Fibroblast of gingiva (primary cell): ENCODE measurements around the gene PARVA.

Source experiments
- DNase-seq: peaks from one replicate; pipeline ENCODE4 v3.0.0-alpha.2; 2011; ENCODE audit warnings: low read depth

PARVA gene

DNA sequence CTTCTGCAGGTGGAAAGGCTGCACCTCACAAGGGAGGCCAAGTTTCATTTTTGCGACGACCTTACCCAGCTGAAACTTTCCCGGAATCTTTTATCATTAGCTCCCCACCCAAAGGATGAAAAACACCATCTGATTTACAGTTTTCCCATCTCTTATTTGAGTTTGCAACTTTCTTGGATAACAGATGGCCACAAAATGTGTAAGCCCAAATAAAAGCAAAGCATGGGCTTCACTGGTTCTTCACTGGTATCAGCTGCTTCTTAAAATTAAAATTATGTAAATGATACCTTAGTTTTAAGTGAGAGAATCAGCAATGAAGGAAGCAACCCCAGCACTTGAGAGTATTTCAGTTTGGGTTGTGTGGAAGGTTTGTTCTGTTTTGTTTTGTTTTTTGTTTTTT is 55.8 kb downstream of the PARVA start:
- no peak for DNase-seq

DNA sequence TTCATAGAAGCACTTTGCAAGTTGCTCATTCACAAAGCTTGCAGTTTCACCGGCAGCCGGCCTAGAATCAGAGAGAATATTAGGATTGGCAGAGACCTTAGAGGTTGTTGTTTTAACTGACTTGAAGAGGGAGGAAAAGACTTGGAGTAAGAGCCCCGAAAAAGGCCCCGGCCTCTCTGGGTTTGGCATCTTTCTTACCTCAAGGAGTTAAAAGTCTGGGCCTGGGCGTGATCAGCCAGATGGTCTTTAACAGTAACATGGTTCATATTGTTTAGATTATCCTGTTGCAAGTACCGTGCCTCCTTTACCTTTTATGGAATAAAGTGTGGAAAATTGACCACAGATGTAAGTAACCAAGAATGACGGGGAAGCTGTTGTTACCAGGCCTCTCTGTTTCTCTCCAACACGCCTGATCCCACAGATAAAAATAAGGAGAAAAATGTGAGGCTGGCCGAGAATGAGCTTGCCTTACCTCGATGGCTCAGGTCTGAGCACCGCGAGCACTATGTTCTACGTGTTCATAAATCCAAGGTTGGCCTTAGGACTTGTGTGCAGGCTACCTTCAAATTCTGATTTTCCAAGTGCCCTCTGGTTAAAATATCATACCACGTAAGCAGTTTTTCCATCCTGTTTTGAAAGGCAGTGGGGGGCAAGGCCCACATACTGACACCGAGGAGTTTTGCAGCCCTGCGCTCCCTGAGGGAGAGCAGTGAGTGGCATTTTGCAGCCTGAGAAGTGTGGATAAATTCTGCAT is 56.4 kb downstream of the PARVA start:
- DNase-seq = peak; percentile 88

DNA sequence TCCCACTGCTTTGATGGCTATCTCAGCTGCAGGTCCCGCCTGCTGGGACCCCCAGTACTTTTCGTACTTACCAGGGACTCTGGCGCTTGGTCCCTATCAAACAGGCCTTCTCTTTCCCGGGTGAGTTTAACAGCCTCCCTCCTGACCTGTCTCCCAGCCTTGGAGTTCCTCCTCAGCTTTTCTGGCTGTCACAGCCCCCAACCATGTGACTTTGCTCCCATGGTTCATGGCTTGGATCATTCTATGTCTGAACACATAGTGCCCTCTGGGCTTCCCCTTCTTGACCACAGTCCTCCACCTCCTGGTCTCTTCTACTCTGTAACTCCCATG is 56.9 kb downstream of the PARVA start:
- no peak for DNase-seq

DNA sequence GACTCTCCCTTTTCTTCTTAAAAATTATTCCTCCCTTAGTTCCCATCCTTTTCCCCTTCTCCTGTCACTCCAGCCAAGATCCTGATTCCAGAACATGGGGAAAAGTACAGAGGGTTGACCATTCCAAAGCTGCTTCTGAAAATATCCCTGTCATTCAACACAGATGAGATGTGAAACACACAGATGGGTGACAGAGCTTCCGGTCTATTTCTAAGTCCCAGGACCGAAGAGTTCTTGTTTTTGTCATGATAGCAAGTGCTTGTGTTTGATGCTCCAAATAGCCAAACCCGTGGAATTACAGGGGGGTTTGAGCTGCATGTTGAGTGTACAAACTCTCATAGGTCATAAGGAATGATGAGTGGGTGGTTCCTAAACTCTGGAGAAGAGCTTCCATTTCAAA is 57.9 kb downstream of the PARVA start:
- no peak for DNase-seq

DNA sequence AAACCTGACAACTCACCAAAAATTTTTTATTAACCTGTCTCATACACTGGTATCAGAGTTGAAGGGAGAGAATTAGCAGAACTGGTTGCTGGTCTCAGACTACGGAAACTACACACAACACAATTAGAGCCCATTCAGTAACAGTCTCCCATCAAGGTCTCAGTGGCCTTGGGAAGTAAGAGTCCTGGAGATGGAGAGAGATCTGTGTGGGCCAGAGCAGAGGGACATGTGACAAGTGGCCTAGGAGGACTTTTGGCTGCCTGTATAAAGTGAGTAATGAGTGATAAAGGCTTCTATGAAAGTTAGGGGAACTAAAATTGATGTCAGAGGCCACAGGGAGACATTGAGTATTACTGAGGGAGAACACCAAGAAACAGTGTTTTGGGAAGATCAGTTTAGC is 58.9 kb downstream of the PARVA start:
- DNase-seq = no peak

DNA sequence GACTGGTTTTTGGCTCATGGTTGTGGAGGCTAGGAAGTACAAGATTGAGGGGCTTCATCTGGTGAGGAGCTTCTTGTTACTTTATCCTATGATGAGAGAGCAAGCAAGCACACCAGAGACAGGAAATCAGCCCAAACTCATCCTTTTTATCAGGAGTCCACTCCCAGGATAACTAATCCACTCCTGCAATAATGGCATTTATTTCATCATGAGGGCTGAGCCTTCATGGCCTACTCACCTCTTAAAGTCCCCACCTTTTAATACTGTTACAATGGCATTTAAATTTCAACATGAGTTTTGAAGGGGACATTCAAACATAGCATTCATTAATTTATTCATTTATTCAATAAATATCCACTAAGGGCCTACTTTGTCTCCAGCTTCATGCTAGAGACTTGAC is 60.9 kb downstream of the PARVA start:
- DNase-seq = no peak

DNA sequence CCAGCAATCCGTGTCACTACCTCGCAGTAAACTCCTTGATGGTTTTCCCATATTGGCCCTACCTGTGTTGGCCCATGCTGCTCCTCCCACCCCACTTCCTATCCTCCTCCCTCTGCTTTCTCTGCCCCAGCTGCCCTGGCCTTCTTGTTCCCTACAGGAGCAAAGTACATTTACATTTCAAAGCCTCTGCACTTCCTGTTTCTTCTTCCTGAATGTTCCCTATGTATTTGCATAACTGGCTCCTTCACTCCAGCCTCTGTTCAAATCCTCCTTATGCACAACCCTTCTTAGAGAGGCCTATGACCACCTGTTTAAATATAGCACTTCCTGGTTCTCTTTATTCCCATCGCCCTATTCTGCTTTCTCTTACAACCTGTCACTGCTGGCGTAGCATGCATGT is 62.2 kb downstream of the PARVA start:
- no peak for DNase-seq

DNA sequence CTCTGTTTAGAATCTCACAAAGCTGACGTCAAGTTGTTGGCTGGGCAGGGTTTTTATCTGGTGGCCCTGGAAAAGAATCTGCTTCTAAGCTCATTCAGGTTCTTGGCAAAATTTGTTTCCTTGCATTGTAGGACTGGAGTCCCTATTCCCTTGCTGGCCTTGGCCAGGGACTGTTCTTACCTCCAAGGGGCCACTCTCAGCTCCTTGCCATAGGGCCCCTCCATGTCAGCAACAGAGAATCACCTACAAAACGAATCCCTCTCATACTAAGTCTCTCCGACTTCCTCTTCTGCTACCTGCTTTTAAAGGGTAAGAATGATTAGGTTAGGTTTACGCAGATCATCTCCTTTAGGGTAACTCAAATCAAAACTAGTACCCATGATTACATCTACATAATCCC is 63.2 kb downstream of the PARVA start:
- no peak for DNase-seq

DNA sequence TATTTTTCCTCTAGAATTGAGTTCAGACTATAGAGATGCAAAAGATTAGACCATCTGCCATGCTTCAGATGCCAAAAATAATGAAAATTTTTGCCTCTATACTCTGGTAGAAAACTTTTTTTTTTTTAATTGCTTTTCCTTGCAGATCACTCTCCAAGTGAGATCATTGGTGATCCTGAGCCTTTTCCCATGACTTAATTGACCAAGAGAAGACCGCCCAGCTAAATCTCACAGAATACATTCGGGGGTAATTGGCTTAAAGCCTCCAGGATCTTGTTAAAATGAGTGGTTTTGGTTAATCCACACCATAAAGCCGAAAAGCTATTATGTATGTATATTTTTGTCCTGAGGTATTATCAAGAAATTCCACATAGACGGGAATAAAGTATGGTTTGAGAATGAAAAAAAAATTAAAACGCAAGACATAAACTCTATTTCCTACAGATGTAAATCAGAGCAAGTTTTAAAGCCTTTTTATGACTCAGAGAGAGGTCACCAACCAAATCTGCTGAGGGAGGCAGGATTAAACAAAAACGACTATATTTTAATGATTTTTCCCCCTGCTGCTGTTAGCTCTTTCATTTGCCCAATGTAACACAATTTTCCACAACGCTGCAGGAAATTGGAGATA is 64.0 kb downstream of the PARVA start:
- DNase-seq = no peak

DNA sequence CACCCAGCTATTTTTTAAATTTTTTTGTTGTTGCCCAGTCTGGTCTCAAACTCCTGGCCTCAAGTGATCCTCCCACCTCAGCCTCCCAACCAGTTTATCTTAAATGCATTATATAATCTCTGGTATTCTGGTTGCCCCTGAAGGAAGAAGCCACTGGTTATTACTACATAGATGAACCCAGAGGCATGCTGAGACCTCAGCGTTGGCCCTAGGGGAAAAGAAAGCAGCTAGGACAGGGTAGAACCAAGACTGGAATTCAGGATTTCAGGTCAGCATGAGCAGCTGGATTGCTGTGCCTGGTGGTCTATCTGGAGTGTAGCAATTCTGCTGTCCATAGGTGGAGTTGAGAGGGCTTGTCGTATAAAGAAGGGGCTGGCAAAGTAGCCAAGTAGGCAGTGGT is 67.2 kb downstream of the PARVA start:
- DNase-seq = no peak

DNA sequence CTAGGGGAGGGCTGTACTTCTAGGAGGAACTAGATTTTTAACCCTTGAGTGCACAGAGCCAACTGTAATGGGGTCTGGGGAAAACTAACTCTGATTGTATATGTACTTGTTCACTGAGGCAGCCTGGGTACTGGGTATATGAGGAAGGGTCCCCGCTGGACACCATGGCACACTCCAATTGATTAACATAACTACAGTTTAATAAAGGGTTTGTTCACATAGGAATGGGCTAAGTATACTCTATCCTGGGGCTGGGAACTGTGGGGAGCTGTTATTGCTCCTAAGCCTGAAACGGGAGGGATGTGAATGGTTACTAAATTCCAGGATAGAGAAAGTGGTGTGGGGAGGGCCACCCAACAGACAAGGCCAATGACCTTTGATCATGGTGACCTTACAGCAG is 67.6 kb downstream of the PARVA start:
- DNase-seq = no peak

DNA sequence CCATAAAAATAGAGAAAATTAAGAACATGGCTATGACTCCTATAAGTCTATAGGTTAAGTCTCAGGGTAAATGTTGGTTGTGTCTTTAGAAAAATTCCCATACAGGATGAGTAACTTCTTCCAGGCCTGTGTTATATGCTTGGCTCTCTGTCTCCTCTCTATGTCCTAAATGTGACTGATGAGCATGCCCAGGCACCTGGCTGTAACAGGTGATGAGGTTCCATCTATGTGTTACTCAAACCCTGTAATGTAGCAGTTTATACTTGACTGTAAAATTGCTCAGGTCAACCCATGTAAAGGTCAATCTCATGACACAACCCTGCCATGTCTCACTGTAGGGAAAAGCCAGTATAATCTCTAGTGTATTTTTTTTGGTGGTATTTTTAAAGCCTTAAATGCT is 69.5 kb downstream of the PARVA start:
- DNase-seq = no peak

DNA sequence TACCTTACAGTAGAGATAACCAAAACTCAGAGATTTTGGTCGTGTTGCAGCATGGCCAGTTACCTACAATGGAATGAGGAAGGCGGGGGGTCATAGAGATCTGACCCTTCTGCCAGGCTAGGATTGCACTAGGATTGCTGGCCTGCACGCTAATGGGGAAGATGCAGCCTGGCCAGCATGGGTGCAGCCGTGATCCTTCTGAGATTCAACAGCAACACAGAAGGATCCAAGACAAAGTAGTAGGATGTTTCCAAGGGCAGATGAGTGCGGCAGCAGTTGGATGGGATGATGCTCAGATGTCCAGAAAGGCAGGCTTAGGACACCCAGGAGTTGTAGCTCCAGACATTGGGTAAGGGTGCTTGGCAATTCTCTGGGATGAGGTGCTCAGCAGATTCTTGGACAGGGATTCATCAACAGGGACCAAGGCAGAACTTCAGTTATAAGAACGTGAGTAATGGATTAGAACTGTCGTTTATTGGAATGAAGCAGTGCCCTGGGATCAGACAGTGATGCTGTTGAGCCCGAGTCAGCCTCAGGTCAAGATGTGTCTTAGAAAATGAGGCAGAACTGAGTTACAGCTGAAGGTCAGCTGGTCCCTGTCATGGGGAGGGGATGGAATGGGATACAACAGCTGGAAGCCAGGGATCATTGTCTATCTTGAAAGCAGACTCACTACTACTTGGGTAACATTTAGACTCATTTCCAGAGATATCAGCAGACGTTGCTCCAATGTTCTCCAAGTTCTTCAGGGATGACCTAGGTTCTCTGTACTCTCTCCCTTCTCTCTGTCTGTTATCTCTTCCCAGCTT is 71.0 kb downstream of the PARVA start:
- no peak for DNase-seq

DNA sequence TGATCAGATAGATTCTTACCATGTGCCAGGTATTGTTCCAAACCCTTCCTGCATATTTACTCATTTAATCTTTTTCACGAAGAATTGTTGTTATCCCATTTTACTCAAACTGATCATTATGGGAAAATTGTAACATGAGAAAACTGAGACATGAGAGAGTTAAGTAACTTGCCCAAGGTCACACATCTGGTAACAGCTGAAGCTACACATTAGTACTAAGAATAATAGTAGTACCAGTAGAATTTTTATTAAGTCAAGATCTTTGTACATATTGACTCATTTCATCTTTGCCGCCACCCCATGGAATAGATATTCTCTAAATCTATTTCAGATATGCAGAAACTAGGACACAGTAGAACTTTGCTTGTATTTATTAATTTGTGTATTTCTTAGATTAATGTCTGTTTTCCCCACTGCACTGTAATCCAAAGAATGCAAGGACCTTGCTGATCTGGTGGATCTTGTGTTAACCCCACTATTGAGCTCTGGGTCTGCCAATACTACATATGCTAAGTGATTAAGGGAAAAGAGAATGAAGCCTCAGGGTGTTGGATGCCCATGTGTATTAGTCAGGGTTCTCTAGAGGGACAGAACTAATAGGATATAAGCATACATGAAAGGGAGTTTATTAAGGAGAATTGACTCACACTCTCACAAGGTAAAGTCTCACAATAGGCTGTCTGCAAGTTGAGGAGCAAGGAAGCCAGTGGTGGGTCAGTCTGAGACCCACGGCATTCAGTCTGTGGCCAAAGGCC is 72.8 kb downstream of the PARVA start:
- DNase-seq = peak; percentile 45

DNA sequence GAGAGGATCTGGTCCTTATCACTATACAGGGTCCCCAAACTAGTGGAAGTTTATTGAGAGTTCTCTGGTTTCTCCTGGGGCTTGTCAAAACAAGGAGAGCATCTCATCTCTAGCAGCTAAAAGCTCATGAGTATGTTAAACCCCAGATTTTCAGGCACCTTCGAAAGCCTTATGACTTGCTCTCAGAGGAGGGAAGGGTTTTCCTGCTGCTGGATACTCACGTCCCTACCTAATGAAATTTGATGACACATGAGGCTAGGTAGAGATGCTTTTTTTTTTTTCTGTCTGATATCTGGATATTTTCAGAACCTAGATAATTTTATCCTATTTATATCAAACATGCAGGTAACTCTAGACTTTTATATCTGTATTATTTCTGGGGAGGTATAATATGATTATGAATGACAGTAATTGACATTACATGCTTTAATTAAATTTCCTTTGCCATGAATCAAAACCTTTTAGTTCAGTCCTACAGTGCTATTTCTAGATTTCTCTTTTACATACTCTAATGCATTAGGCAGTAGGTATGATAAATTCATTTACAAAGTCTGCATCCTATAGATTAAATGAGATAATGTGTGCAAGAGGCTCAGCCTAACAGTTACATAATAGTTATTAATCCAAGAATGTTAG is 73.9 kb downstream of the PARVA start:
- DNase-seq = no peak

DNA sequence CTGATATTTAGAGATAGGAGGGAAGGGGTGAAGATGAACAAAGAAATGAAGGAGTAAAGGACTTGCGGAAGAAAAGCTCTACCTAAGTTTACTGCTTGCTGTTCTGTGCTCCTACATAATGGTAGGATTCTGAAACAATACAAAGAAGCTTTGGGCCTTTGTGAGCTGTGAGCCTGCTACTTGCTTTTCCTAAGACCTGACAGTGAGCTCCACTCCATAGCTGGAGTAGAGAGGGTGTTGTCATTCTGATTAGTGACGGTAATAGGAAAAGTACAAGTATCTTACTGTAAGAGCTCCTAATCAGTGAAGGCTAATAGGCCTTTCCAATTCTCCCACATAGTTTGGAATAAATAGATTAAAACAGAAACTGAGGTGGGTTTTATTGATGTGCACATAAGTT is 75.9 kb downstream of the PARVA start:
- DNase-seq = no peak

DNA sequence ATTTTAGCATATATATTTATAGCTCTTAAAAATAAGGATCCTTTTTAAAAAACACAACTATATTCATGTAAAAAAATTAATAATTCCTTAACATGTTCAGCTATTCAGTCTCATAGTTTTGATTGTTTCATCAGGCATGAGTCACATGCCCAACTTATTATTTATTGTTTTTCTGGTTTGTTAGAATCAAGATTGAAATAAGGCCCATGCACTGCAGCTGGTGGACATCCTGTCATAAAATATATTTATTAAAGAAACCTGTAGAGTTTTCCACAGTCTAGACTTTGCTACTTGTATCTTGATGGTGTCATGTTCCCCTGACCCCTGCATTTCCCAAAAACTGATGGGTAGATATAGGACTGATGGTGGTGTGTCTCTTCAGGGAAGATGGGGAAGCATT is 77.4 kb downstream of the PARVA start:
- DNase-seq = peak; percentile 8

DNA sequence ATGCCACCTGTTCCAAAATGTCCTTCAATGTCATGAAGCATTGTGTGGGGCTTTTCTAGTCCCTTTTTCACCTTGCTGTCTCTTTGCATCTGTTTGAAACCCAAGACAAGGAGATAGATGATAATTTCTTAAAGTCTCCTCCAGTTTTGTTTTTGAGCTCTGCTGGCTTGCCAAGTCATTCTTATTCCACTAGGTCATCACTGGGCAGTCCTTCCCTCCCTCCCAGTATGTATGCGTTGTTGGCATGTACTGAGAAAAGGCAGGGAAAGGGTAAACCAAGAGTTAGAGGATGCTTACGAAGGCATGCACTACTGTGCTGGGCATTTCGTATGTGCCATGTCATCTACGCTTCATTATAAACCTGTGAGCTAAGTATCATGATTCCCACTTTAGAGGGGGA is 78.6 kb downstream of the PARVA start:
- peak; percentile 60 for DNase-seq

DNA sequence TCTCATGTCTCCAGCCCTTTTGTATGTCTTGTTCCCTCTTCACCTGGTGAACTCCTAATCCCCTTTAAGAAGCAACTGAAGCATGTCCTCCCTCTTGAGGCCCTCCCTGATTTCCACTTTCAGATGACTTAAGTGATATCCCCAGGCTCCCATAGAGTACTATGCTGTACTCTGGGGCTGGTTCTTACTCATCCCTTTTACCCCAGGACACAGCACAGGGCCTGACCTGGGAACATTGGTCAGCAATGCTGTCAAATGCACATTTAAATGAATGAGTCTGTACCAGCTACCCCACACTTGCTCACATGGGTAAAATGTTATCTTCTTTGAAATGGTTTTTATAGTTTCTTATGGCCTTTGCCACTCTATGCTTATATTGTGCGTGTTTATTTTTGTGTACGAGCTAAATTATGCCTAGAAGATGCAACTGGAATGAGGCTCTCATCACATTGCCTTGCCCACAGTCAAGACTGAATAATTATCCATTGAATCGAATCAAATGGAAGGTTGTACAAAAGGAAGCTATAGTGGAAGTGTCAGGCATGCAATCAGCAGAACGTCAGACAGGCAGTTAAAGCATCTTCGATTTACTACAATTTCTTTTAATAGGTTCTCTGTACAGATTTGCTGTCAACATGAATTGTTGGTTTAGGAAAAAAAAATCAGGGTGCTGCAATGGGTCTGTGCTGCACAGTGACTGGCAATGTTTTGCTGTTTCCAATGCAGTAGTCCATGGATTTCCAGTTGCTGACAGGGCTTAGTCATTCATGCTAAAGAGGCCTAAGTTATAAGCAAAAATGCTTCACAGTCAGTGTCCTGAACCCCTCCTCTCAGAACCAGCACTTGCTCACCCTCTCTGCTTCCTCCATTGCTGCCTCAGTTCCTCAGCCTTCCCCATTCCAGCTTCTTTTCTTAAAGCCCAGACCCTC is 79.5 kb downstream of the PARVA start:
- peak; percentile 34 for DNase-seq

DNA sequence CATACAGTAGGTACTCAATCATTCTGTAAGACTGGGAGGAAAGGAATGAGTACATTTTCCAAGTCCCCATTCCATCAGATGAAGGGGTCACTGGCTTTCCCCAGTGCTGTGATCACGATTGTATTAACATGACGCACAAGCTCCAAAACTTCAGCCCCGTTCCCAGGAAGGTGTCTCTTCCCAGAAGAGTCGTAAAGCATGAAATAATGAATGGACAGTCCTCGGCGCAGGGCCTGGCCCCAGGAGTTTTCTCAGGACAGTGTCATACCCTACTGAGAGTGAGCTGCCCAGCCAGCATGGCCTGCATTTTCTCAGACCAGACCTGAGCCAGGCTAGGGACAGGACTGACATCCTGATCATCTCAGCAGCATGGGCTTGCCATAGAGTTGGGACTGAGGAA is 80.7 kb downstream of the PARVA start:
- no peak for DNase-seq

DNA sequence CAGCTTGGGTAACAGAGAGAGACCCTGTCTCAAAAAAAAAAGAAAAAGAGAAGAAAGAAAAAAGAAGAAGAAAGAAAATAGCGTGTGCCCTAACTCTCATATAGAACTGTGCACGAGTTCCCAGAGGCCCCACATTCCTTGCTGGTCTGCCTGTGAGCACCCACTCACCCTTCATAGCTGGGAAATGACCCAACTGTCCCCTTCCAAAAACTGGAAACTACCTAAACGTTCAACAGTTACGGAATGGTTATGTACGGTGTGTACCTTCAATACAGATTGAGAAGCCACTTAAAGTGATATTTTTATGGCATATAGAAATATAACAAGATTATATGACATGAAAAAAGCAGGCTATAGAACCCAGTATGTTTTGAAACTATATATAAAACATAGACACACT is 82.0 kb downstream of the PARVA start:
- no peak for DNase-seq
